B cell (primary cell): ENCODE results near the gene ATP13A1. TPM values are rescaled to one million over a fixed set of nuclear protein-coding genes. Genes with fewer than 3 reads are reported as not detected.

Experiments
- ATAC-seq: fragments of 200-7000 bp; cut with Tn5 transposase; one replicate; pipeline ENCODE4 v1.10.0; 2021; ENCODE audit warnings: low read depth, mild to moderate bottlenecking, moderate number of reproducible peaks, moderate library complexity
- CTCF ChIA-PET: fragments of 350-600 bp; sonication (Branson Sonifier 250); formaldehyde crosslinking; loops from one replicate; lab custom pipeline; 2021; ENCODE audit warnings: antibody characterized with exemption, inconsistent platforms; lab: Charles Lee
- POLR2A ChIA-PET: fragments of 350-600 bp; sonication (Branson Sonifier 250); formaldehyde crosslinking; loops from one replicate; lab custom pipeline; 2021; ENCODE audit warnings: antibody characterized with exemption; lab: Charles Lee
- DNase-seq: peaks from one replicate; pipeline ENCODE4 v3.0.0; 2013
- H2AFZ ChIP-seq: 2 replicates; pipeline ENCODE4 v1.6.1; 2012; ENCODE audit warnings: mild to moderate bottlenecking, low read depth, low read length; ENCODE audit not compliant: insufficient read depth, poor library complexity, severe bottlenecking
- H3K27ac ChIP-seq, 2 donors: 1 replicate in 1 of 2; 2 replicates in 1 of 2; pipeline ENCODE4 v1.5.1; 2012 to 2013; ENCODE audit warnings: low read length in 2 of 2, mild to moderate bottlenecking in 2 of 2, moderate library complexity in 1 of 2
- H3K27me3 ChIP-seq, 4 experiments: fragments of 200-600 bp in 1 of 4; sonication (generic) in 1 of 4; replicated peaks in 1 of 4; 1 replicate in 2 of 4; 2 replicates in 2 of 4; pipeline versions ENCODE4 v1.6.1 to v1.7.0; 2013 to 2016; ENCODE audit warnings: low read length in 3 of 4, mild to moderate bottlenecking in 2 of 4, mixed read lengths in 1 of 4, moderate library complexity in 1 of 4; ENCODE audit not compliant: insufficient read depth in 4 of 4, control insufficient read depth in 3 of 4; ENCODE audit errors: control extremely low read depth in 1 of 4
- H3K36me3 ChIP-seq, 2 experiments: replicated peaks in 1 of 2; 1 replicate in 1 of 2; 2 replicates in 1 of 2; pipeline versions ENCODE4 v1.6.1 to v1.7.1; 2013; ENCODE audit warnings: low read length in 1 of 2; ENCODE audit not compliant: insufficient read depth in 2 of 2, control insufficient read depth in 1 of 2; ENCODE audit errors: control extremely low read depth in 1 of 2, extremely low read depth in 1 of 2
- H3K4me1 ChIP-seq, 2 donors: fragments of 200-600 bp in 1 of 2; sonication (generic) in 1 of 2; 1 replicate in 1 of 2; 2 replicates in 1 of 2; pipeline versions ENCODE4 v1.5.1 to v1.6.1; 2013 to 2017; ENCODE audit warnings: low read length in 2 of 2; ENCODE audit not compliant: control insufficient read depth in 2 of 2, insufficient read depth in 2 of 2
- H3K4me2 ChIP-seq: replicated peaks from 2 replicates; pipeline ENCODE3; 2012; ENCODE audit warnings: mild to moderate bottlenecking, low read depth, low read length; ENCODE audit not compliant: poor library complexity, severe bottlenecking
- H3K4me3 ChIP-seq, 5 experiments: fragments of 200-600 bp in 1 of 5; sonication (generic) in 1 of 5; 1 replicate in 3 of 5; 2 replicates in 2 of 5; pipeline versions ENCODE4 v1.5.1 to v1.7.0; 2011 to 2016; ENCODE audit warnings: low read length in 4 of 5, mild to moderate bottlenecking in 4 of 5, low read depth in 2 of 5, control low read depth in 1 of 5, moderate library complexity in 1 of 5; ENCODE audit not compliant: insufficient read depth in 1 of 5; ENCODE audit errors: control extremely low read depth in 1 of 5, extremely low read depth in 1 of 5
- H3K79me2 ChIP-seq: fragments of 200-600 bp; sonication (generic); one replicate; pipeline ENCODE4 v1.6.0; 2016; ENCODE audit warnings: low read length; ENCODE audit not compliant: control insufficient read depth, insufficient read depth
- H3K9ac ChIP-seq: fragments of 200-600 bp; sonication (generic); 2 replicates; pipeline ENCODE4 v1.6.1; 2017; ENCODE audit warnings: mild to moderate bottlenecking, low read length, moderate library complexity
- H3K9me3 ChIP-seq, 3 donors: one replicate each; pipeline versions ENCODE4 v1.6.1 to v1.7.1; 2013; ENCODE audit warnings: low read length in 2 of 3; ENCODE audit not compliant: control insufficient read depth in 2 of 3, insufficient read depth in 1 of 3; ENCODE audit errors: control extremely low read depth in 1 of 3
- H4K20me1 ChIP-seq: 2 replicates; pipeline ENCODE4 v1.6.0; 2012; ENCODE audit warnings: mild to moderate bottlenecking, low read length; ENCODE audit not compliant: insufficient read depth, control insufficient read depth, poor library complexity, severe bottlenecking
- H3K27ac Mint-ChIP-seq: one replicate; pipeline ENCODE4 v1.8.0; 2021; ENCODE audit warnings: mixed read lengths
- H3K27me3 Mint-ChIP-seq: one replicate; pipeline ENCODE4 v1.8.0; 2021; ENCODE audit warnings: mixed read lengths
- H3K4me1 Mint-ChIP-seq: one replicate; pipeline ENCODE4 v1.8.0; 2021; ENCODE audit warnings: mixed read lengths
- H3K4me3 Mint-ChIP-seq: one replicate; pipeline ENCODE4 v1.8.0; 2021; ENCODE audit warnings: mixed read lengths
- H3K9me3 Mint-ChIP-seq: one replicate; pipeline ENCODE4 v1.8.0; 2022; ENCODE audit warnings: mixed read lengths; ENCODE audit not compliant: insufficient read depth
- CTCF ChIP-seq: fragments of 200-600 bp; IDR thresholded peaks from one replicate; pipeline ENCODE4 v1.8.0; 2022; ENCODE audit warnings: antibody characterized with exemption, mild to moderate bottlenecking
- EZH2 ChIP-seq: IDR thresholded peaks from 2 replicates; pipeline ENCODE4 v1.6.1; 2012; ENCODE audit warnings: borderline replicate concordance, low read depth, mild to moderate bottlenecking, moderate library complexity, low read length; ENCODE audit not compliant: insufficient read depth, poor library complexity, severe bottlenecking
- WGBS: methylation state at CpG from one replicate; pipeline ENCODE4 v1.1.5; 2013; ENCODE audit warnings: missing lambda C conversion rate; ENCODE audit not compliant: insufficient coverage; 5-methylcytosine and 5-hydroxymethylcytosine counted together
- intact Hi-C: fragments of 100-400 bp; cut with micrococcal nuclease; formaldehyde crosslinking; loops from one replicate; pipeline ENCODE4 v1.10.0; 2022
- polyA plus RNA-seq: library from polyadenylated mRNA; depleted of rRNA; stranded (reverse); fragments of >200 nt; gene quantifications from 2 replicates; pipeline ENCODE4 v1.2.3, GENCODE V29; 2012
- total RNA-seq, 2 donors: library from RNA; stranded (reverse); fragments of 120-200 nt in 1 of 2; gene quantifications; 1 replicate in 1 of 2; 2 replicates in 1 of 2; pipeline versions ENCODE4 v1.2.3 to v1.2.4, GENCODE V29; 2013 to 2022

The ATP13A1 gene
- total and polyA plus RNA-seq, 2 donors (not counting 1 experiment from before 2014, with no cell fraction given): 156 to 277 TPM

DNA sequence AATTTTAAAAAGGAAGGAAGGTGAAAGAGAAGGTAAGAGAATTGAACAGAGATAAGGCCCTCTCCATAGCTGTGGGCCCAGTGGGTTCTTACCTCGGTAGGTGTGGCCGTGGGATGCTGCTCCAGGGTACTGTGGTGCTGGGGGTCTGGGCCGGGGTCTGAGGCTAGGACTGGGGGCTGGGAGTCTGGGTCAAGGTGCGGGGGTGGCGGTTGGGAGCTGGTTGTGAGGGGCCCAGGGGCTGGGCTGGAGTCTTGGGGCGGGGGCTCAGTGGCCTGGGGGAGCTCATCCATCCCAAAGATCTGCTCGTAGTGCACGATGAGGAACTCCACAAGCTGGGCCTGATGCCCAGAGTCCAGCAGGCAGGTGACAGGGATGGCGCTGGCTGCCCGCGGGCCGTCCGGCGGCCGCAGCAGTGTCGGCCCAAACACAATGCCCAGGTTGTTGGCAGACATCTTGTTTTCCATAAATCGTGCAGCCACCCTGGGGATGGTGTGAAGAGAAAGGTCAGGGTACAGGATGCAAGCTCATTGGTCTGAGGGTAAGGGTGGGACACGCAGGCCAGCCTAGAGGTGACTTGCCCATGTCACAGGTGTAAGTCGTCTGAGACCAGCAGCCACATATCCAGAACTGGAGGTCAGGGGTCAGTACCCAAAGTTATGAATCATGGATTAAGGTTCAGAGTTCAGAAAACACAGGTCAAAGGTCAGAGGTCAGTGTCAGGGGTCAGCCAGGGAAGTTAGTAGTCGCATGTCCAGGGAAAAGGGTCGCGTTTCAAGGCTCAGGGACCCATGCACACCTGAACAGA, 29.6 kb downstream of the ATP13A1 start:
- H3K4me2 ChIP-seq: no peak overlapping the region
- H3K4me1 Mint-ChIP-seq: peaks cover 3% of the 10 kb centered on the region
- no peaks in the 10 kb centered on the region for H3K27me3 ChIP-seq
- no peak for TF ChIP-seq CTCF
- no peak for TF ChIP-seq EZH2
- H2AFZ ChIP-seq: no peak overlapping the region
- no peak overlapping the region for H3K9ac ChIP-seq
- H3K4me3 ChIP-seq: no peak overlapping the region
- H3K9me3 Mint-ChIP-seq: no peaks in the 10 kb centered on the region
- H4K20me1 ChIP-seq: peaks cover 38% of the 10 kb centered on the region
- H3K27ac ChIP-seq: no peak overlapping the region
- DNase-seq: no peak
- H3K27me3 Mint-ChIP-seq: no peaks in the 10 kb centered on the region
- intact Hi-C loops: no loop called here
- WGBS: 96% methylated on average over 19 of the region's 22 CpGs
- ChIA-PET POLR2A (interaction anchor here (0.6 kb wide), 3 partner anchors 26 to 785 kb away, joined by 4 to 10 read pairs (median 5); no protein-coding TSS in a partner anchor), CTCF (interaction anchor here (1.3 kb wide), 1 partner anchor 102 kb away, joined by 3 read pairs; no protein-coding TSS in a partner anchor)
- peaks cover 0 to 72% of the 10 kb centered on the region in 2 experiments for H3K36me3 ChIP-seq
- H3K4me1 ChIP-seq: peaks cover 0 to 6% of the 10 kb centered on the region in 2 donors
- peaks cover 0 to 5% (median 0%) of the 10 kb centered on the region in 3 donors for H3K9me3 ChIP-seq
- peaks cover 19% of the 10 kb centered on the region for H3K79me2 ChIP-seq
- peak overlapping the region; percentile 20 for H3K27ac Mint-ChIP-seq
- no peak for ATAC-seq
- H3K4me3 Mint-ChIP-seq: no peak overlapping the region

- H3K4me1 Mint-ChIP-seq: peaks cover 6% of the 10 kb centered on the region
- H3K27ac ChIP-seq: no peak overlapping the region
- peaks cover 11% of the 10 kb centered on the region for H3K79me2 ChIP-seq
- no peak for TF ChIP-seq CTCF
- TF ChIP-seq EZH2: no peak
- H3K4me1 ChIP-seq: peaks cover 0 to 12% of the 10 kb centered on the region in 2 donors
- H3K9ac ChIP-seq: no peak overlapping the region
- CTCF ChIA-PET: no interaction called here
- no peaks in the 10 kb centered on the region for H3K27me3 ChIP-seq
- peaks cover 0 to 4% (median 0%) of the 10 kb centered on the region in 3 donors for H3K9me3 ChIP-seq
- intact Hi-C loops: no loop called here
- H3K36me3 ChIP-seq: peaks cover 0 to 63% of the 10 kb centered on the region in 2 experiments
- peaks cover 29% of the 10 kb centered on the region for H4K20me1 ChIP-seq
- H2AFZ ChIP-seq: no peak overlapping the region
- no peak overlapping the region for H3K4me2 ChIP-seq
- DNase-seq (no peak), ATAC-seq (no peak)
- no peak overlapping the region for H3K4me3 Mint-ChIP-seq
- POLR2A ChIA-PET: no interaction called here
- no peak overlapping the region for H3K4me3 ChIP-seq
- H3K27ac Mint-ChIP-seq: no peak overlapping the region
- H3K9me3 Mint-ChIP-seq: no peaks in the 10 kb centered on the region
- no peaks in the 10 kb centered on the region for H3K27me3 Mint-ChIP-seq
- WGBS: 93% methylated on average over 5 of the region's 5 CpGs
Measured at GRCh38 chr19:19632661-19633060, 30.8 kb downstream of the ATP13A1 start.
